ENCODE measurements around the gene SP4. TPM values are rescaled to one million over a fixed set of nuclear protein-coding genes. Genes with fewer than 3 reads are reported as not detected.

Gene SP4
- 1 to 10 TPM; 1.2 to 3.2 (median 2.3) TPM for total RNA-seq
- long read RNA-seq, result 0 reads

DNA sequence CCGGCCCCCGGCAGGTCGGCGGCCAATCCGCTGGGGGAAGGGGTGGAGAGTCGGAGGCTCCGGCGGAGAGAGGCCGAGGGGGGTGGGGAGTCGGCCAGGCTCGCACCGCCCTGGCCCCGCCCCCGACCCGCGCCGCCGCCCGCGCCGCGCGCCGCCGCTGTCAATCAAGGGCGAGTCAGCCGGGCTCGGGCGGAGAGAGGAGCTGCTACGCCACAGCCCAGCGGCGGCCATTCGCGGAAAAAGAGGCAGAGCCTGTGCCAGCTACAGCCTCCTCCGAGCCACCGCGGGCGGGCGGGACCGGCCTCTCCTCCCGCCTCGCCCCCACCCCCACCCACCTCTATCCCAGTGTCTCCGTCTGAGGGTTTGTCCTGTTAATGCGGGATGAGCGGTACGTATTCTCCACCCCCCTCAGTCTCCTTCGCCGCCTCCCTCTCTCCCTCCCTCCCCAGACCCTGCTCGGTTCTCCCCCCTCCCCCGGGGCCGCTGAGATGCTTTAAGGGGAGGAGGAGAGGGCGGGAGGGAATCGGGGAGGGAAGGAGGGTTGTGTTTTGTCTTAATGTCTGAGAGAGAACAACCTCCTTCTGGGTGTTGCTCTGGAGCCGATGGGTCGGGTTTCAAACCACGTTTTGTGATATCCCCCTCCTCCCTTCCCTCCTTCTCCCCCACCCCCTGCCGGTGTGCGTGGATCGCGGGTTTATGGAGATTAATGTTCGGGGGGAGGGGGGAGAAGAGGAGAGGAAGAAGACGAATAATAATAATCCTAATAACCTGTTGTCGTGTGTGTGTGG, at the start of gene SP4:
Gene SP4 (plus strand): TSS at position 213 of the 788 bp plus-strand sequence. CDS start 169 bp downstream, at position 382.
- intact Hi-C loops (cut with DNase I), result no loop called here
- H3K27me3 ChIP-seq, result no peaks in the 10 kb centered on the region
- H3K36me3 ChIP-seq, result no peaks in the 10 kb centered on the region
- TF ChIP-seq, protein P1, sequence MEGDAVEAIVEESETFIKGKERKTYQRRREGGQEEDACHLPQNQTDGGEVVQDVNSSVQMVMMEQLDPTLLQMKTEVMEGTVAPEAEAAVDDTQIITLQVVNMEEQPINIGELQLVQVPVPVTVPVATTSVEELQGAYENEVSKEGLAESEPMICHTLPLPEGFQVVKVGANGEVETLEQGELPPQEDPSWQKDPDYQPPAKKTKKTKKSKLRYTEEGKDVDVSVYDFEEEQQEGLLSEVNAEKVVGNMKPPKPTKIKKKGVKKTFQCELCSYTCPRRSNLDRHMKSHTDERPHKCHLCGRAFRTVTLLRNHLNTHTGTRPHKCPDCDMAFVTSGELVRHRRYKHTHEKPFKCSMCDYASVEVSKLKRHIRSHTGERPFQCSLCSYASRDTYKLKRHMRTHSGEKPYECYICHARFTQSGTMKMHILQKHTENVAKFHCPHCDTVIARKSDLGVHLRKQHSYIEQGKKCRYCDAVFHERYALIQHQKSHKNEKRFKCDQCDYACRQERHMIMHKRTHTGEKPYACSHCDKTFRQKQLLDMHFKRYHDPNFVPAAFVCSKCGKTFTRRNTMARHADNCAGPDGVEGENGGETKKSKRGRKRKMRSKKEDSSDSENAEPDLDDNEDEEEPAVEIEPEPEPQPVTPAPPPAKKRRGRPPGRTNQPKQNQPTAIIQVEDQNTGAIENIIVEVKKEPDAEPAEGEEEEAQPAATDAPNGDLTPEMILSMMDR (IDR thresholded peaks at IDR 0.05), result peak in 3 of 4 donors; percentile 14 to 22 (median 22)
- TF ChIP-seq POLR2A (IDR thresholded peaks at IDR 0.05), result no peak
- DNase-seq (peak; percentile 97 to 98 (median 97)), ATAC-seq (peak; percentile 79 to 85 (median 83))
- WGBS (ENCODE audit: insufficient coverage, low coverage, low lambda C conversion rate, missing lambda C conversion rate), result under 1% methylated on average over 18 of the region's 63 CpGs
- H3K9me3 ChIP-seq, result no peaks in the 10 kb centered on the region
- peaks cover 0 to 9% (median 2%) of the 10 kb centered on the region in 4 donors for H3K4me1 ChIP-seq
- H3K4me3 ChIP-seq, result peak within 1 kb of the TSS; percentile 73 to 83 (median 74)
- peak within 1 kb of the TSS; percentile 85 to 90 (median 89) for H3K27ac ChIP-seq

DNA sequence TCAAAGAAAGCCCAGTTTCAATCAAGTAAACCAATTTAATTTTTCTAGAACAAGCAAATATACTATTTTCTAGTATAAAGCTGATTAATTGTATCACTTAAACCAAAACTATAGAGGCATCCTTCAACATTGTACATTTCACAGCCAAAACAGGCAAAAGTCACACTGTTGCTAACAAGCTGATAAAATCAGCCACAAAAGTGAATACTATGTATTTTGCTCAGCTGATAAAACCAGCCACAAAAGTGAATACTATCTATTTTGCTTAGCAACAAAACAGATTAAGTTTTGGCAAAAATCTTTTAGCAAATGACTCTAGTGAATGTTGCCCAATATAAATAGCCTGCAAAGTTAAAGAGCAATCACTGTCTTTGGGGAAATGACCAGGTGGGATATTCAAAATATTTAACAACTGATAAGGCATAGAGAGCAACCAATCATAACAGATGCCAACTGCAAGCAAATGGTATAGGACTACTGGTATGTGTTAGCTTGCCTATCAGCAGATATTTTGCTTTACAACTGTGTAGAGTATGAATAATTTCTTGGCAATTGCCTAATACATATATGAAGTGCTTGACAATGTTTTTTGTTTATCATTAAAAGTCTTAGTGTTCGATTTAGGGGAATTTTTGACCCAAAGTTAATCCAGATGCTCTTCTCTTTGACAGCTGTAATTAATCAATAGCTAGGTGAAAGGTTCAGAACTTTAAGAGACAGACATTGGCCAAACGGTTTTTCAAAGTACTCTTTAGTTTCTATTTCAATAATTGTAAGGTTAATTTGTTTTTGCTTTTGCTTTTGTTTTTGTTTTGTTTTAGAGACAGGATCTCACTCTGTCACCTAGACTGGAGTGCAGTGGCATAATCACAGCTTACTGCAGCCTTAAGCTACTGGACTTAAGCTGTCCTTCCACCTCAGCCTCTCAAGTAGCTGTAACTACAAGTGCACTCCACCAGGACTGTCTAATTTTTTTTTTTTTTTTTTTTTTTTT, 44.4 kb upstream of the SP4 start:
- H3K27me3 ChIP-seq, result no peaks in the 10 kb centered on the region
- ATAC-seq (peak in 1 of 4 donors; percentile 30), DNase-seq (no peak)
- WGBS (ENCODE audit: insufficient coverage, low coverage, low lambda C conversion rate, missing lambda C conversion rate), result 22% methylated on average over 2 of the region's 2 CpGs
- H3K4me3 ChIP-seq, result no peak overlapping the region
- no peaks in the 10 kb centered on the region for H3K36me3 ChIP-seq
- TF ChIP-seq POLR2A (IDR thresholded peaks at IDR 0.05), result no peak
- TF ChIP-seq, protein P1 (IDR thresholded peaks at IDR 0.05), result no peak
- no peaks in the 10 kb centered on the region for H3K9me3 ChIP-seq
- intact Hi-C loops (cut with DNase I), result no loop called here
- no peaks in the 10 kb centered on the region for H3K4me1 ChIP-seq
- no peak overlapping the region for H3K27ac ChIP-seq

DNA sequence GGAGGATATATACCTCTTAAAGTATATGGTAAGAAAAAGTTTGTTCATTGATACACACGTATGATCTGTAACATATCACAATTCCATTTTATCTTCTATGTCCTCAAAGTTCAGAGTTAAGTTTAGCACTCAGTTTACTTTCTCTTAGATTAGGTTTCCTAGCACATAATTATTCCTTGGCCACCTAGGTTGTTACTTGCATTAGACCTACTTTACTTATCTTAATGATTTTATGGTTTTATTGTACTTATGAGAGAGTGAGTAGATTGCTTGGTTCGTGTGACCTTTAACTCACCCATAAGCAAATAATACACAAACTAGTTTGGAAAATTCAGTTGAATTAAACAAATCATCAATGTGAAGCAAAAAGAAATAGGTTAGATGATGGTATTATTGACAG, 33.9 kb upstream of the SP4 start:
- Histone ChIP-seq H3K4me3 (no peak overlapping the region), H3K36me3 (no peaks in the 10 kb centered on the region), H3K9me3 (no peaks in the 10 kb centered on the region), H3K27me3 (no peaks in the 10 kb centered on the region), H3K4me1 (no peaks in the 10 kb centered on the region), H3K27ac (no peak overlapping the region)
- 36% methylated on average over 2 of the region's 2 CpGs for WGBS (ENCODE audit: insufficient coverage, low coverage, low lambda C conversion rate, missing lambda C conversion rate)
- ATAC-seq, result no peak
- no peak for DNase-seq
- TF ChIP-seq, protein P1 (IDR thresholded peaks at IDR 0.05), result no peak
- no peak for TF ChIP-seq POLR2A (IDR thresholded peaks at IDR 0.05)
- intact Hi-C loops (cut with DNase I), result no loop called here

DNA sequence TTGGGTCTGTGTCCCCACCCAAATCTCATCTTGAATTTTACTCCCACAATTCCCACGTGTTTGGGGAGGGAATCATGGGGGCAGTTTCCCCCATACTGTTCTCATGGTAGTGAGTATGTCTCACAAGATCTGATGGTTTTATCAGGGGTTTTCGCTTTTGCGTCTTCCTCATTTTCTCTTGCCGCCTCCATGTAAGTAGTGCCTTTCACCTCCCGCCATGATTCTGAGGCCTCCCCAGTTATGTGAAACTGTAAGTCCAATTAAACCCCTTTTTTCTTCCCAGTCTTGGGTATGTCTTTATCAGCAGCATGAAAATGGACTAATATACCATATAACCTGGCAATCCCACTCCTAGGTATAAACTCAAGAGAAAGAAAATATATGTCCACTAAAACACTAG, 25.9 kb upstream of the SP4 start:
- Histone ChIP-seq H3K27ac (no peak overlapping the region), H3K4me3 (no peak overlapping the region), H3K27me3 (no peaks in the 10 kb centered on the region), H3K36me3 (no peaks in the 10 kb centered on the region), H3K4me1 (no peaks in the 10 kb centered on the region), H3K9me3 (no peaks in the 10 kb centered on the region)
- TF ChIP-seq, protein P1 (IDR thresholded peaks at IDR 0.05), result no peak
- TF ChIP-seq POLR2A (IDR thresholded peaks at IDR 0.05), result no peak
- ATAC-seq (no peak), DNase-seq (no peak)
- intact Hi-C loops (cut with DNase I), result no loop called here
- WGBS (ENCODE audit: insufficient coverage, low coverage, low lambda C conversion rate, missing lambda C conversion rate), result 80% methylated on average over 5 of the region's 5 CpGs

All from right lobe of liver (tissue), 6 donors.